Measurements from ENCODE around the gene TMEM87A.

DNA sequence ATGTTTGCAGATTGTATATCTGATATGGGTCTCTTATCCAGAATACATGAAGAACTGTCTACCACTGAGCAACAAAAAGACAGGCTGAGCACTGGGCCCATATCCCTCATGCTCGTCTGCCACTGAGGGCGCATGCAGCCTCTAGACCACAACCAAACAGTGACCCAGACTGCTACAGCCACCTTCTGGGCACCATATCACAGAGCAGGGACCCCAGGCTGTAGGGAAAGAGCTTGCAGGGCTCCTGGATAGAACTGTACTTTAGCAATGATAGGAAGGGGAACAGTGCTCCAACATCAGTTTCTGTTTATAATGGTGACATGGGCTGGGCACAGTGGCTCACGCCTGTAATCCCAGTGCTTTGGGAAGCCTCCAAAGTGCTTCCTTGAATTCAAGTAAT is 40.2 kb upstream of the TMEM87A start:
- TF ChIP-seq POLR2A (IDR thresholded peaks at IDR 0.05): no peak
- TF ChIP-seq, protein P1, sequence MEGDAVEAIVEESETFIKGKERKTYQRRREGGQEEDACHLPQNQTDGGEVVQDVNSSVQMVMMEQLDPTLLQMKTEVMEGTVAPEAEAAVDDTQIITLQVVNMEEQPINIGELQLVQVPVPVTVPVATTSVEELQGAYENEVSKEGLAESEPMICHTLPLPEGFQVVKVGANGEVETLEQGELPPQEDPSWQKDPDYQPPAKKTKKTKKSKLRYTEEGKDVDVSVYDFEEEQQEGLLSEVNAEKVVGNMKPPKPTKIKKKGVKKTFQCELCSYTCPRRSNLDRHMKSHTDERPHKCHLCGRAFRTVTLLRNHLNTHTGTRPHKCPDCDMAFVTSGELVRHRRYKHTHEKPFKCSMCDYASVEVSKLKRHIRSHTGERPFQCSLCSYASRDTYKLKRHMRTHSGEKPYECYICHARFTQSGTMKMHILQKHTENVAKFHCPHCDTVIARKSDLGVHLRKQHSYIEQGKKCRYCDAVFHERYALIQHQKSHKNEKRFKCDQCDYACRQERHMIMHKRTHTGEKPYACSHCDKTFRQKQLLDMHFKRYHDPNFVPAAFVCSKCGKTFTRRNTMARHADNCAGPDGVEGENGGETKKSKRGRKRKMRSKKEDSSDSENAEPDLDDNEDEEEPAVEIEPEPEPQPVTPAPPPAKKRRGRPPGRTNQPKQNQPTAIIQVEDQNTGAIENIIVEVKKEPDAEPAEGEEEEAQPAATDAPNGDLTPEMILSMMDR (IDR thresholded peaks at IDR 0.05): no peak

Data from esophagus squamous epithelium (tissue), 4 donors.